WTC11 (cell line): ENCODE measurements around the gene GPR132. TPM values are rescaled to one million over a fixed set of nuclear protein-coding genes. Genes with fewer than 3 reads are reported as not detected.

Experiments
- ATAC-seq: fragments of 200-7000 bp; cut with Tn5 transposase; 2 replicates; pipeline ENCODE4 v1.10.0; 2021; ENCODE audit warnings: mild to moderate bottlenecking, moderate library complexity
- CTCF ChIA-PET: fragments of 300-600 bp; sonication (Branson Sonifier 250); formaldehyde crosslinking; loops from one replicate; lab custom pipeline; 2021; ENCODE audit warnings: antibody characterized with exemption; lab: Charles Lee
- POLR2A ChIA-PET: fragments of 350-600 bp; sonication (Branson Sonifier 250); formaldehyde crosslinking; loops from one replicate; lab custom pipeline; 2021; ENCODE audit warnings: antibody characterized with exemption; lab: Charles Lee
- DNase-seq: peaks from one replicate; pipeline ENCODE4 v3.0.0; 2021; ENCODE audit warnings: low spot score
- H3K27ac Mint-ChIP-seq: 2 replicates; pipeline ENCODE4 v1.8.0; 2021; ENCODE audit warnings: mixed read lengths
- H3K27me3 Mint-ChIP-seq: 2 replicates; pipeline ENCODE4 v1.8.0; 2021; ENCODE audit warnings: low read depth, mild to moderate bottlenecking, moderate library complexity, mixed read lengths
- H3K36me3 Mint-ChIP-seq: 2 replicates; pipeline ENCODE4 v1.8.0; 2021; ENCODE audit warnings: mixed read lengths
- H3K4me1 Mint-ChIP-seq: 2 replicates; pipeline ENCODE4 v1.8.0; 2022; ENCODE audit warnings: mixed read lengths
- H3K4me3 Mint-ChIP-seq: 2 replicates; pipeline ENCODE4 v1.8.0; 2021; ENCODE audit warnings: mild to moderate bottlenecking, moderate library complexity, mixed read lengths
- H3K9me3 Mint-ChIP-seq: 2 replicates; pipeline ENCODE4 v1.8.0; 2021; ENCODE audit warnings: mixed read lengths
- ATF1 ChIP-seq: sonication (generic); formaldehyde crosslinking; IDR thresholded peaks from 2 replicates; pipeline ENCODE4 v1.8.1; 2023; ENCODE audit warnings: mild to moderate bottlenecking, moderate library complexity, missing genetic modification reagents
- CBFB ChIP-seq: sonication (generic); formaldehyde crosslinking; IDR thresholded peaks from 2 replicates; pipeline ENCODE4 v1.8.1; 2022; ENCODE audit warnings: mild to moderate bottlenecking, low read depth, missing genetic modification reagents
- CREB1 ChIP-seq: sonication (generic); formaldehyde crosslinking; IDR thresholded peaks from 2 replicates; pipeline ENCODE4 v1.8.0; 2023; ENCODE audit warnings: mild to moderate bottlenecking, missing genetic modification reagents
- GRHL2 ChIP-seq: fragments of 250-450 bp; sonication (Bioruptor Pico); IDR thresholded peaks from 2 replicates; pipeline ENCODE4 v1.8.0; 2022; ENCODE audit warnings: mild to moderate bottlenecking, moderate library complexity; ENCODE audit not compliant: insufficient replicate concordance, severe bottlenecking
- GTF2I ChIP-seq: fragments of 250-450 bp; sonication (Bioruptor Pico); conservative IDR thresholded peaks from 2 replicates; pipeline ENCODE4 v1.4.0; 2021; ENCODE audit warnings: mild to moderate bottlenecking
- KAT7 ChIP-seq: sonication (generic); formaldehyde crosslinking; IDR thresholded peaks from 2 replicates; pipeline ENCODE4 v1.8.1; 2023; ENCODE audit warnings: missing genetic modification reagents, mild to moderate bottlenecking, borderline replicate concordance
- NFE2L1 ChIP-seq: sonication (generic); formaldehyde crosslinking; IDR thresholded peaks from 2 replicates; pipeline ENCODE4 v1.8.1; 2023; ENCODE audit warnings: missing genetic modification reagents
- NR1H2 ChIP-seq: sonication (generic); formaldehyde crosslinking; IDR thresholded peaks from 2 replicates; pipeline ENCODE4 v1.9.0; 2021; ENCODE audit warnings: mild to moderate bottlenecking, moderate library complexity, missing genetic modification reagents
- NR3C1 ChIP-seq: sonication (generic); formaldehyde crosslinking; conservative IDR thresholded peaks from 2 replicates; pipeline ENCODE4 v1.8.1; 2023; ENCODE audit warnings: low read depth, mild to moderate bottlenecking, missing genetic modification reagents
- SMAD4 ChIP-seq: sonication (generic); formaldehyde crosslinking; IDR thresholded peaks from 2 replicates; pipeline ENCODE4 v1.8.0; 2022; ENCODE audit warnings: mild to moderate bottlenecking, missing genetic modification reagents
- SOX15 ChIP-seq: fragments of 250-450 bp; sonication (Bioruptor Pico); IDR thresholded peaks from 2 replicates; pipeline ENCODE4 v1.9.0; 2021; ENCODE audit warnings: mild to moderate bottlenecking
- ZNF416 ChIP-seq: fragments of 250-450 bp; sonication (Bioruptor Pico); IDR thresholded peaks from 2 replicates; pipeline ENCODE4 v1.9.0; 2021; ENCODE audit warnings: mild to moderate bottlenecking, inconsistent platforms
- total RNA-seq: library from RNA; stranded (reverse); gene quantifications from 3 replicates; pipeline ENCODE4 v1.2.3, GENCODE V29; 2021
- TF ChIP-seq, protein P1 (sequence below): sonication (generic); formaldehyde crosslinking; conservative IDR thresholded peaks from 2 replicates; pipeline ENCODE4 v1.8.1; 2022; ENCODE audit warnings: mild to moderate bottlenecking, missing genetic modification reagents
- TF ChIP-seq, protein P2 (sequence below): fragments of 250-450 bp; sonication (Bioruptor Pico); IDR thresholded peaks from 2 replicates; pipeline ENCODE4 v1.9.0; 2021; ENCODE audit warnings: mild to moderate bottlenecking
- TF ChIP-seq, protein P3 (sequence below): fragments of 250-450 bp; sonication (Bioruptor Pico); conservative IDR thresholded peaks from 2 replicates; pipeline ENCODE4 v1.9.0; 2021; ENCODE audit warnings: mild to moderate bottlenecking
- TF ChIP-seq, protein P4 (sequence below): sonication (generic); formaldehyde crosslinking; IDR thresholded peaks from 2 replicates; pipeline ENCODE4 v1.8.0; 2022; ENCODE audit warnings: mild to moderate bottlenecking, missing genetic modification reagents
- TF ChIP-seq, protein P5 (sequence below): sonication (generic); formaldehyde crosslinking; IDR thresholded peaks from 2 replicates; pipeline ENCODE4 v1.8.0; 2022; ENCODE audit warnings: mild to moderate bottlenecking, missing genetic modification reagents
- TF ChIP-seq, protein P6 (sequence below): sonication (generic); formaldehyde crosslinking; IDR thresholded peaks from 2 replicates; pipeline ENCODE4 v1.8.1; 2023; ENCODE audit warnings: mild to moderate bottlenecking, missing genetic modification reagents
- TF ChIP-seq, protein P7 (sequence below): sonication (generic); formaldehyde crosslinking; IDR thresholded peaks from 2 replicates; pipeline ENCODE4 v1.8.0; 2022; ENCODE audit warnings: mild to moderate bottlenecking, missing genetic modification reagents

The GPR132 gene
- total RNA-seq, 1 experiment from 2014 or later: 0.13 TPM

DNA sequence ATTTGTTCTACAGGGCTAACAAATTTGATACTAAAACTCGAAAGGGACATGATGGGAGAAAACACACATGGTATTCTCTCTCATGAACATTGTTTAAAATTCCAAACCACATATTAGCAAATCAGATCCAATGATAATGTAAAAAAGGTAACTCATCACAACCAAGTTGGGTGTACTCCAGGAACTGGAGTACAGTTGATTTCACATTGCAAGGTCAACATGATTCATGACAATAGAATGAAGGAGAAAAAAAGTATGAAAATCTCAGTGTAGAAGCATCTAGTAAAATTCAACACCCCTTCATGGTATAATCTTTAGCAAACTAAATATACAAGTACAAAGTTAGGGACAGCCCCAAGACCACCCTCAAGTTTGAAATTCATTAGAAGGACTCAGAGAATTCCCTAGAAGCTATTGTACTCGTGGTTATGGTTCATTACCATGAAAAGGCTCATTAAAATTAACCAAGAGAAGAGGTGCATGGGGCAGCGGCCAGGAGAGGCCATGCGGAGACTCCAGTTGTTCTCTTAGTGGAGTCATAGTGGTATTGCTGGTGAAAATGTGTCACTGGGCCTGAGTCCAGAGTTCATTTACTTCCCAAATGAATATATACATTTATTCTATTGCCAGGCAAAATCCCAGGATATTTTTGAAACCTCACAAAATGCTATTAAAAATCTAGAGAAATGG is 41.3 kb downstream of the GPR132 start:
- ATAC-seq (no peak), DNase-seq (no peak)
- H3K4me3 Mint-ChIP-seq: 0 out of 2 replicates have a peak overlapping the region, but pooled peaks have one; percentile 7
- peaks cover 35% of the 10 kb centered on the region for H3K4me1 Mint-ChIP-seq
- no peak for TF ChIP-seq ZNF416
- TF ChIP-seq, protein P1, sequence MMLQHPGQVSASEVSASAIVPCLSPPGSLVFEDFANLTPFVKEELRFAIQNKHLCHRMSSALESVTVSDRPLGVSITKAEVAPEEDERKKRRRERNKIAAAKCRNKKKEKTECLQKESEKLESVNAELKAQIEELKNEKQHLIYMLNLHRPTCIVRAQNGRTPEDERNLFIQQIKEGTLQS (CRISPR knock-in tag): no peak
- TF ChIP-seq SOX15: no peak
- no peak for TF ChIP-seq GTF2I
- TF ChIP-seq, protein P2, sequence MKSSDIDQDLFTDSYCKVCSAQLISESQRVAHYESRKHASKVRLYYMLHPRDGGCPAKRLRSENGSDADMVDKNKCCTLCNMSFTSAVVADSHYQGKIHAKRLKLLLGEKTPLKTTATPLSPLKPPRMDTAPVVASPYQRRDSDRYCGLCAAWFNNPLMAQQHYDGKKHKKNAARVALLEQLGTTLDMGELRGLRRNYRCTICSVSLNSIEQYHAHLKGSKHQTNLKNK (CRISPR knock-in tag): no peak
- no peak for TF ChIP-seq ATF1 (CRISPR knock-in tag)
- TF ChIP-seq CREB1 (CRISPR knock-in tag): no peak
- TF ChIP-seq, all 79 proteins: peak for 0
- Mint-ChIP-seq H3K36me3 (peaks cover 7% of the 10 kb centered on the region), H3K9me3 (no peaks in the 10 kb centered on the region), H3K27me3 (peaks cover 2% of the 10 kb centered on the region), H3K27ac (no peak overlapping the region; the same call in 1 of the 2 replicates)
- ChIA-PET CTCF (no interaction called here), POLR2A (no interaction called here)

DNA sequence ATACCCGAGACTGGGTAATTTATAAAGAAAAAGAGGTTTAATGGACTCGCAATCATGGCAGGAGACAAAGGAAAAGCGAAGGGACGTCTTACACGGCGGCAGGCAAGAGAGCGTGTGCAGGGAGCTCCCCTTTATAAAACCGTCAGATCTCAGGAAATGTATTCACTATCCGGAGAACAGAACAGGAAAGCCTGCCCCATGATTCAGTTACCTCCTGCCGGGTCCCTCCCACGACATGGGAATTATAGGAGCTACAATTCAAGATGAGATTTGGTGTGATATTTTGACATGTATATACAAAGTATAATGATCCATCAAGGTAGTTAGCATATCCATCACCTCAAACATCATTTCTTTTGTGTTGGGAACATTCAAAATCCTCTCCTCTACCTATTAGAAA is 42.1 kb downstream of the GPR132 start:
- Mint-ChIP-seq H3K36me3 (peaks cover 9% of the 10 kb centered on the region), H3K9me3 (no peaks in the 10 kb centered on the region), H3K27me3 (no peaks in the 10 kb centered on the region; the same call in 1 of the 2 replicates), H3K4me1 (peaks cover 43% of the 10 kb centered on the region), H3K4me3 (peak overlapping the region; percentile 87), H3K27ac (no peak overlapping the region; the same call in 1 of the 2 replicates)
- DNase-seq (no peak), ATAC-seq (no peak)
- TF ChIP-seq NFE2L1 (no peak), SMAD4 (CRISPR knock-in tag) (no peak), CBFB (CRISPR knock-in tag) (no peak), GRHL2 (no peak), NR1H2 (no peak), KAT7 (no peak), GTF2I (no peak), NR3C1 (CRISPR knock-in tag) (no peak)
- TF ChIP-seq, protein P3, sequence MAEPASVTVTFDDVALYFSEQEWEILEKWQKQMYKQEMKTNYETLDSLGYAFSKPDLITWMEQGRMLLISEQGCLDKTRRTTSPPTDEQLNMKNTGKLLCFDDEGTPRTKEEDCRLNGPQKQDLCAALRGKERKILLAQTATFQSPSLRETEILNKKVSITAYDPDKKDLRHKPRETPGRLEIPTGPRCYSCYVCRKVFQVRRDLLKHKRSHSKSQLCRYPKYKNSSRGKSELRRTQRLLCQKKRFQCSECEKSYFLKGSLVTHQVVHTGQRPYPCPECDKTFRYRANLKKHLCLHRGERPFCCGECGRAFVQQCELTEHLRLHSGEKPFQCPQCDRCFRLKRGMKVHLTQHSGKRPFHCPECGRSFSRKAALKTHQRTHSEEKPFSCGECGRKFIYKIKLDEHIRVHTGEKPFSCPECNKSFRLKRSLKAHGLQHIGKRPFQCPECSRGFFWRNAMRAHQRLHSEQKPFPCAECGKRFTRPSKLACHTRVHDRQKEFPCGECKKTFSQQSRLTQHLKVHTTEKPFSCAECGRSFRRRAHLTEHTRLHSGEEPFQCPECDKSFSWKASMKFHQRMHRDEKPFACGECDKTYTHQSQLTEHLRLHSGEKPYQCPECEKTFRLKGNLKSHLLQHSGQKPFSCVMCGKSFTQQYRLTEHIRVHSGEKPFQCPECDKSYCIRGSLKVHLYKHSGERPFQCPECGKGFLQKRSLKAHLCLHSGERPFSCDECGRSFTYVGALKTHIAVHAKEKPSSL (CRISPR knock-in tag): no peak
- TF ChIP-seq, protein P4, sequence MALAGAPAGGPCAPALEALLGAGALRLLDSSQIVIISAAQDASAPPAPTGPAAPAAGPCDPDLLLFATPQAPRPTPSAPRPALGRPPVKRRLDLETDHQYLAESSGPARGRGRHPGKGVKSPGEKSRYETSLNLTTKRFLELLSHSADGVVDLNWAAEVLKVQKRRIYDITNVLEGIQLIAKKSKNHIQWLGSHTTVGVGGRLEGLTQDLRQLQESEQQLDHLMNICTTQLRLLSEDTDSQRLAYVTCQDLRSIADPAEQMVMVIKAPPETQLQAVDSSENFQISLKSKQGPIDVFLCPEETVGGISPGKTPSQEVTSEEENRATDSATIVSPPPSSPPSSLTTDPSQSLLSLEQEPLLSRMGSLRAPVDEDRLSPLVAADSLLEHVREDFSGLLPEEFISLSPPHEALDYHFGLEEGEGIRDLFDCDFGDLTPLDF (CRISPR knock-in tag): no peak
- TF ChIP-seq, protein P5, sequence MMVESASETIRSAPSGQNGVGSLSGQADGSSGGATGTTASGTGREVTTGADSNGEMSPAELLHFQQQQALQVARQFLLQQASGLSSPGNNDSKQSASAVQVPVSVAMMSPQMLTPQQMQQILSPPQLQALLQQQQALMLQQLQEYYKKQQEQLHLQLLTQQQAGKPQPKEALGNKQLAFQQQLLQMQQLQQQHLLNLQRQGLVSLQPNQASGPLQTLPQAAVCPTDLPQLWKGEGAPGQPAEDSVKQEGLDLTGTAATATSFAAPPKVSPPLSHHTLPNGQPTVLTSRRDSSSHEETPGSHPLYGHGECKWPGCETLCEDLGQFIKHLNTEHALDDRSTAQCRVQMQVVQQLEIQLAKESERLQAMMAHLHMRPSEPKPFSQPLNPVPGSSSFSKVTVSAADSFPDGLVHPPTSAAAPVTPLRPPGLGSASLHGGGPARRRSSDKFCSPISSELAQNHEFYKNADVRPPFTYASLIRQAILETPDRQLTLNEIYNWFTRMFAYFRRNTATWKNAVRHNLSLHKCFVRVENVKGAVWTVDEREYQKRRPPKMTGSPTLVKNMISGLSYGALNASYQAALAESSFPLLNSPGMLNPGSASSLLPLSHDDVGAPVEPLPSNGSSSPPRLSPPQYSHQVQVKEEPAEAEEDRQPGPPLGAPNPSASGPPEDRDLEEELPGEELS (CRISPR knock-in tag): no peak
- TF ChIP-seq, protein P6, sequence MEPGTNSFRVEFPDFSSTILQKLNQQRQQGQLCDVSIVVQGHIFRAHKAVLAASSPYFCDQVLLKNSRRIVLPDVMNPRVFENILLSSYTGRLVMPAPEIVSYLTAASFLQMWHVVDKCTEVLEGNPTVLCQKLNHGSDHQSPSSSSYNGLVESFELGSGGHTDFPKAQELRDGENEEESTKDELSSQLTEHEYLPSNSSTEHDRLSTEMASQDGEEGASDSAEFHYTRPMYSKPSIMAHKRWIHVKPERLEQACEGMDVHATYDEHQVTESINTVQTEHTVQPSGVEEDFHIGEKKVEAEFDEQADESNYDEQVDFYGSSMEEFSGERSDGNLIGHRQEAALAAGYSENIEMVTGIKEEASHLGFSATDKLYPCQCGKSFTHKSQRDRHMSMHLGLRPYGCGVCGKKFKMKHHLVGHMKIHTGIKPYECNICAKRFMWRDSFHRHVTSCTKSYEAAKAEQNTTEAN (CRISPR knock-in tag): no peak
- TF ChIP-seq, protein P7, sequence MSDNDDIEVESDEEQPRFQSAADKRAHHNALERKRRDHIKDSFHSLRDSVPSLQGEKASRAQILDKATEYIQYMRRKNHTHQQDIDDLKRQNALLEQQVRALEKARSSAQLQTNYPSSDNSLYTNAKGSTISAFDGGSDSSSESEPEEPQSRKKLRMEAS (CRISPR knock-in tag): no peak
- POLR2A ChIA-PET: no interaction called here
- CTCF ChIA-PET: interaction anchor here (3.1 kb wide), 1 partner anchor 23 kb away, joined by 21 read pairs; no protein-coding TSS in a partner anchor
